ENCODE results near the gene ZBP1. TPM values are rescaled to one million over a fixed set of nuclear protein-coding genes. Genes with fewer than 3 reads are reported as not detected.
A peak's percentile ranks its signal among the peaks of the same experiment; 100 is the strongest.

The ZBP1 gene
- total RNA-seq, 6 donors from 2014 or later: 3.2 to 9.4 (median 4.8) TPM

GRCh38 chr20:57624124-57624523, 3.9 kb upstream of the ZBP1 start:
- TF ChIP-seq CTCF (IDR thresholded peaks at IDR 0.05) (no peak), POLR2AphosphoS5 (IDR thresholded peaks at IDR 0.05) (no peak), POLR2A (IDR thresholded peaks at IDR 0.05) (no peak), EP300 (IDR thresholded peaks at IDR 0.05) (no peak)
- peaks cover 11 to 20% (median 13%) of the 10 kb centered on the region in 4 donors for H3K4me1 ChIP-seq
- ATAC-seq (ENCODE audit: low FRiP score in 2 of 2): no peak
- H3K36me3 ChIP-seq: no peaks in the 10 kb centered on the region
- no peaks in the 10 kb centered on the region for H3K27me3 ChIP-seq
- no peak overlapping the region for H3K27ac ChIP-seq
- no peak for DNase-seq
- no peak overlapping the region for H3K4me3 ChIP-seq
- WGBS, 2 donors: 94 to 97% methylated on average over 3 of the region's 3 CpGs
- H3K9me3 ChIP-seq: peaks cover 0 to 6% (median 3%) of the 10 kb centered on the region in 4 donors

GRCh38 chr20:57622579-57623381, 2.6 kb upstream of the ZBP1 start:
- Histone ChIP-seq H3K4me1 (peaks cover 6 to 16% (median 6%) of the 10 kb centered on the region in 4 donors), H3K27ac (no peak overlapping the region), H3K36me3 (no peaks in the 10 kb centered on the region), H3K4me3 (no peak overlapping the region), H3K27me3 (no peaks in the 10 kb centered on the region), H3K9me3 (peaks cover 0 to 6% (median 3%) of the 10 kb centered on the region in 4 donors)
- peak in 1 of 2 donors; percentile 51 for ATAC-seq (ENCODE audit: low FRiP score in 2 of 2)
- TF ChIP-seq CTCF (IDR thresholded peaks at IDR 0.05): peak; percentile 57 to 88 (median 80)
- TF ChIP-seq POLR2A (IDR thresholded peaks at IDR 0.05): no peak
- peak; percentile 56 to 91 for DNase-seq
- 63 to 75% methylated on average over 11 to 14 of the region's 14 CpGs for WGBS, 2 donors

GRCh38 chr20:57622201-57622570, 2.0 kb upstream of the ZBP1 start:
- TF ChIP-seq EP300 (IDR thresholded peaks at IDR 0.05) (no peak), POLR2AphosphoS5 (IDR thresholded peaks at IDR 0.05) (no peak), POLR2A (IDR thresholded peaks at IDR 0.05) (no peak), CTCF (IDR thresholded peaks at IDR 0.05) (no peak)
- ATAC-seq (ENCODE audit: low FRiP score in 2 of 2): no peak
- Histone ChIP-seq H3K36me3 (no peaks in the 10 kb centered on the region), H3K27ac (no peak overlapping the region), H3K9me3 (peaks cover 0 to 6% (median 3%) of the 10 kb centered on the region in 4 donors), H3K4me3 (no peak overlapping the region), H3K4me1 (peaks cover under 1 to 11% (median under 1%) of the 10 kb centered on the region in 4 donors), H3K27me3 (no peaks in the 10 kb centered on the region)
- no peak for DNase-seq
- 72 to 74% methylated on average over 7 of the region's 7 CpGs for WGBS, 2 donors

- ATAC-seq (ENCODE audit: low FRiP score in 2 of 2): no peak
- peak overlapping the region in 1 of 4 donors; percentile 80 for H3K27ac ChIP-seq
Observed at GRCh38 chr20:57621421-57622200, 1.4 kb upstream of the ZBP1 start.

More at GRCh38 chr20:57621421-57622200, 1.4 kb upstream of the ZBP1 start:
- Histone ChIP-seq H3K9me3 (peaks cover 0 to 6% (median 3%) of the 10 kb centered on the region in 4 donors), H3K4me1 (peaks cover 0 to 11% (median 0%) of the 10 kb centered on the region in 4 donors), H3K4me3 (no peak overlapping the region), H3K36me3 (no peaks in the 10 kb centered on the region), H3K27me3 (no peaks in the 10 kb centered on the region)
- no peak for DNase-seq
- no peak for TF ChIP-seq POLR2A (IDR thresholded peaks at IDR 0.05)
- no peak for TF ChIP-seq EP300 (IDR thresholded peaks at IDR 0.05)
- TF ChIP-seq POLR2AphosphoS5 (IDR thresholded peaks at IDR 0.05): no peak
- TF ChIP-seq CTCF (IDR thresholded peaks at IDR 0.05): no peak
- 84% methylated on average over 16 of the region's 16 CpGs for WGBS, 2 donors

All from upper lobe of left lung (tissue), 6 donors.